ENCODE data around the gene RAP1A. TPM values are rescaled to one million over a fixed set of nuclear protein-coding genes. Genes with fewer than 3 reads are reported as not detected.

RAP1A gene
- total RNA-seq, 1 experiment from 2014 or later: 19.0 TPM

GRCh38 chr1:111644506-111644905, 24.9 kb downstream of the RAP1A start:
- ATAC-seq: no peak
- Histone ChIP-seq H3K4me1 (ENCODE audit: insufficient read depth, low read length) (peaks cover 4% of the 10 kb centered on the region), H3K4me2 (ENCODE audit: low read length) (no peak overlapping the region), H3F3A (ENCODE audit: low read length, unreplicated experiment) (no peaks in the 10 kb centered on the region), H3K4me3 (ENCODE audit: low read length) (no peak overlapping the region), H3K9me2 (replicated peaks; ENCODE audit: low read length) (no peaks in the 10 kb centered on the region), H2AFZ (ENCODE audit: low read length) (no peak overlapping the region), H3K9ac (ENCODE audit: low read length) (no peak overlapping the region), H3K27ac (ENCODE audit: low read length) (no peak overlapping the region), H3K36me3 (ENCODE audit: low read depth, low read length) (no peaks in the 10 kb centered on the region), H3K27me3 (ENCODE audit: low read length) (no peaks in the 10 kb centered on the region), H3K79me2 (ENCODE audit: low read length) (peaks cover 33% of the 10 kb centered on the region), H4K20me1 (ENCODE audit: low read length) (0 out of 2 replicates have a peak, but pooled peaks cover 5% of the 10 kb centered on the region), H3K9me3 (ENCODE audit: low read length) (no peaks in the 10 kb centered on the region)
- intact Hi-C loops (cut with micrococcal nuclease): no loop called here
- ChIA-PET POLR2A (ENCODE audit: unreplicated experiment) (no interaction called here), CTCF (no interaction called here)
- no peak for DNase-seq
- TF ChIP-seq EZH2phosphoT487 (IDR thresholded peaks at IDR 0.05; ENCODE audit: borderline replicate concordance, low read length): no peak
- TF ChIP-seq EZH2 (IDR thresholded peaks at IDR 0.05; ENCODE audit: low read length, unreplicated experiment): no peak
- TF ChIP-seq CTCF (conservative IDR thresholded peaks at IDR 0.05; ENCODE audit: low read depth, low read length): no peak
- BruUV-seq (replicated peaks): no TSS peak

- 0 out of 2 replicates have a peak, but pooled peaks cover 5% of the 10 kb centered on the region for H4K20me1 ChIP-seq (ENCODE audit: low read length)
- ChIA-PET CTCF (interaction anchor here (0.6 kb wide), 1 partner anchor 741 kb away, joined by 3 read pairs; no protein-coding TSS in a partner anchor), POLR2A (ENCODE audit: unreplicated experiment) (no interaction called here)
- peaks cover 9% of the 10 kb centered on the region for H3K4me1 ChIP-seq (ENCODE audit: insufficient read depth, low read length)
- no peaks in the 10 kb centered on the region for H3K9me3 ChIP-seq (ENCODE audit: low read length)
- no peak overlapping the region for H3K4me3 ChIP-seq (ENCODE audit: low read length)
- no peak overlapping the region for H2AFZ ChIP-seq (ENCODE audit: low read length)
- H3K27ac ChIP-seq (ENCODE audit: low read length): no peak overlapping the region
- intact Hi-C loops (cut with micrococcal nuclease): no loop called here
- no peak for TF ChIP-seq EZH2phosphoT487 (IDR thresholded peaks at IDR 0.05; ENCODE audit: borderline replicate concordance, low read length)
- TF ChIP-seq CTCF (conservative IDR thresholded peaks at IDR 0.05; ENCODE audit: low read depth, low read length): no peak
- TF ChIP-seq EZH2 (IDR thresholded peaks at IDR 0.05; ENCODE audit: low read length, unreplicated experiment): no peak
- H3K4me2 ChIP-seq (ENCODE audit: low read length): no peak overlapping the region
- H3K9ac ChIP-seq (ENCODE audit: low read length): no peak overlapping the region
- H3K27me3 ChIP-seq (ENCODE audit: low read length): no peaks in the 10 kb centered on the region
- no peak for DNase-seq
- BruUV-seq (replicated peaks): no TSS peak
- no peaks in the 10 kb centered on the region for H3K36me3 ChIP-seq (ENCODE audit: low read depth, low read length)
- peaks cover 32% of the 10 kb centered on the region; the same call in 1 of the 2 replicates for H3K79me2 ChIP-seq (ENCODE audit: low read length)
- no peak for ATAC-seq
- H3K9me2 ChIP-seq (replicated peaks; ENCODE audit: low read length): no peaks in the 10 kb centered on the region
- no peaks in the 10 kb centered on the region for H3F3A ChIP-seq (ENCODE audit: low read length, unreplicated experiment)
Observed at GRCh38 chr1:111647736-111648135, 28.1 kb downstream of the RAP1A start.

GRCh38 chr1:111648806-111649205, 29.2 kb downstream of the RAP1A start:
- Histone ChIP-seq H3F3A (ENCODE audit: low read length, unreplicated experiment) (no peaks in the 10 kb centered on the region), H3K9ac (ENCODE audit: low read length) (no peak overlapping the region), H2AFZ (ENCODE audit: low read length) (no peak overlapping the region), H3K9me3 (ENCODE audit: low read length) (no peaks in the 10 kb centered on the region), H3K27me3 (ENCODE audit: low read length) (no peaks in the 10 kb centered on the region), H3K36me3 (ENCODE audit: low read depth, low read length) (no peaks in the 10 kb centered on the region), H3K9me2 (replicated peaks; ENCODE audit: low read length) (no peaks in the 10 kb centered on the region), H3K4me3 (ENCODE audit: low read length) (no peak overlapping the region), H3K27ac (ENCODE audit: low read length) (no peak overlapping the region), H3K4me1 (ENCODE audit: insufficient read depth, low read length) (peaks cover 9% of the 10 kb centered on the region), H3K4me2 (ENCODE audit: low read length) (no peak overlapping the region), H3K79me2 (ENCODE audit: low read length) (peaks cover 32% of the 10 kb centered on the region; the same call in 1 of the 2 replicates), H4K20me1 (ENCODE audit: low read length) (0 out of 2 replicates have a peak, but pooled peaks cover 5% of the 10 kb centered on the region)
- DNase-seq (no peak), ATAC-seq (no peak)
- ChIA-PET CTCF (no interaction called here), POLR2A (ENCODE audit: unreplicated experiment) (no interaction called here)
- intact Hi-C loops (cut with micrococcal nuclease): no loop called here
- TF ChIP-seq EZH2phosphoT487 (IDR thresholded peaks at IDR 0.05; ENCODE audit: borderline replicate concordance, low read length): no peak
- no TSS peak for BruUV-seq (replicated peaks)

Data from PC-3 (cell line).